Mucosa of rectum (tissue), 2 donors: ENCODE measurements around the gene NRCAM.
A peak's percentile ranks its signal among the peaks of the same experiment; 100 is the strongest.

Experiments
- H3K27ac ChIP-seq, 2 donors: one replicate each; pipeline ENCODE4 v1.7.0; 2013; ENCODE audit warnings: inconsistent platforms in 2 of 2, low read depth in 2 of 2, low read length in 2 of 2
- H3K27me3 ChIP-seq, 2 donors: one replicate each; pipeline ENCODE4 v1.7.0; 2013; ENCODE audit warnings: low read length in 2 of 2; ENCODE audit not compliant: control insufficient read depth in 2 of 2, insufficient read depth in 2 of 2
- H3K36me3 ChIP-seq, 2 donors: one replicate each; pipeline ENCODE4 v1.7.0; 2013; ENCODE audit warnings: low read length in 2 of 2; ENCODE audit not compliant: control insufficient read depth in 2 of 2, insufficient read depth in 2 of 2
- H3K4me1 ChIP-seq, 2 donors: one replicate each; pipeline ENCODE4 v1.7.0; 2013; ENCODE audit warnings: low read length in 2 of 2, mild to moderate bottlenecking in 1 of 2; ENCODE audit not compliant: control insufficient read depth in 2 of 2, insufficient read depth in 2 of 2
- H3K4me3 ChIP-seq, 2 donors: one replicate each; pipeline ENCODE4 v1.7.0; 2013; ENCODE audit warnings: low read length in 2 of 2
- H3K9ac ChIP-seq, 2 donors: one replicate each; pipeline ENCODE4 v1.7.0; 2013; ENCODE audit warnings: low read length in 2 of 2, low read depth in 1 of 2, mild to moderate bottlenecking in 1 of 2
- H3K9me3 ChIP-seq, 2 donors: one replicate each; pipeline ENCODE4 v1.7.0; 2013; ENCODE audit warnings: low read length in 2 of 2; ENCODE audit not compliant: control insufficient read depth in 2 of 2
- donor health status: healthy.
- donor health status: Normal muscosa, but diverticular disease.

The NRCAM gene

DNA sequence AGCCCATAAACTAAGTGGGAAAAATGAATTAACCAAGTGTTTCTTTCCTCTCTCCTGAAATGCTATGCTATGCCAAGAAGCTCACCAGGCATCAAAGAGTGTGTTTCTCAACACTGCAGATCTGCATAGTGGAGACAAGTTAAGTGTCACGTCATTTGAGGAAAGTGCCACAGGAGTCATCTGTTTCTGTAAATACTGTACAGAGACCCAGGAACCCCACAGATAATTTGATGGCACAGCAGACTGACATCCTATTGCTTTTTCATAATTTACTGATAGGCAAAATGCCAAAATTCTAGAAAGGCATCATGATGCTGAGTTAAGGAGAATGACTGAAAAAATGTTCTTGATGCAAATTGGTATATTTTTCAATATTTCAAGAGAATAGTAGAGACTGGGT, 124.3 kb downstream of the NRCAM start:
- Histone ChIP-seq H3K4me3 (no peak overlapping the region), H3K27ac (no peak overlapping the region), H3K4me1 (peaks cover 0 to 5% of the 10 kb centered on the region in 2 donors), H3K9ac (no peak overlapping the region), H3K36me3 (no peaks in the 10 kb centered on the region), H3K27me3 (no peaks in the 10 kb centered on the region), H3K9me3 (no peaks in the 10 kb centered on the region)

DNA sequence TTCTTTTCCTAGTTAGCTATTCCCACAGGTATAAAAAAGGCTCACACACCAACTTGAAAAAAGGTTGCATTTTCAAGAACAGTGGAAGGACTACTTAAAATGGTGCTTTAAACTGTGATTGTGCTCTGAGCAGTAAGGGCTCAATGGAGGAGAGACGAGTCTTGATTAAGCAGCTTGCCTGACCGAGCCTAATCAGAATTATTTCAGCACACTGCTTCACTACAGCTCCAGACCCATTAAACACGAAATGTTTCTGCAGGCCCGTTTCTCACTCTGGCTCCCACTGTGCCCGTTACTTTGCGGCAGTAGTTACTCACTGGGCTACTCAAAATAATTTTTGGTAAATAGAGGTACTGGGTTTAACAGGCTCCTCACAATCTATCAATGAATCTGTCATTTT, 126.0 kb downstream of the NRCAM start:
- H3K9me3 ChIP-seq: no peaks in the 10 kb centered on the region
- no peak overlapping the region for H3K9ac ChIP-seq
- H3K4me3 ChIP-seq: no peak overlapping the region

GRCh38 chr7:108329514-108329913, 126.7 kb downstream of the NRCAM start:
- Histone ChIP-seq H3K36me3 (no peaks in the 10 kb centered on the region), H3K27ac (no peak overlapping the region), H3K4me1 (peaks cover 0 to 5% of the 10 kb centered on the region in 2 donors), H3K9ac (no peak overlapping the region), H3K9me3 (no peaks in the 10 kb centered on the region), H3K27me3 (no peaks in the 10 kb centered on the region), H3K4me3 (no peak overlapping the region)

More for the DNA sequence above, 126.0 kb downstream of the NRCAM start:
- peaks cover 0 to 5% of the 10 kb centered on the region in 2 donors for H3K4me1 ChIP-seq
- no peaks in the 10 kb centered on the region for H3K27me3 ChIP-seq
- no peaks in the 10 kb centered on the region for H3K36me3 ChIP-seq
- no peak overlapping the region for H3K27ac ChIP-seq

GRCh38 chr7:108328174-108328651, 128.0 kb downstream of the NRCAM start:
- H3K4me3 ChIP-seq: no peak overlapping the region
- H3K27me3 ChIP-seq: no peaks in the 10 kb centered on the region
- peak overlapping the region; percentile 4 to 21 for H3K27ac ChIP-seq
- H3K9me3 ChIP-seq: no peaks in the 10 kb centered on the region
- H3K9ac ChIP-seq: no peak overlapping the region
- H3K4me1 ChIP-seq: peaks cover 0 to 5% of the 10 kb centered on the region in 2 donors
- no peaks in the 10 kb centered on the region for H3K36me3 ChIP-seq

- H3K27ac ChIP-seq: peak overlapping the region in 1 of 2 donors; percentile 4
- H3K9me3 ChIP-seq: no peaks in the 10 kb centered on the region
- no peaks in the 10 kb centered on the region for H3K27me3 ChIP-seq
- H3K9ac ChIP-seq: no peak overlapping the region
- no peak overlapping the region for H3K4me3 ChIP-seq
- H3K36me3 ChIP-seq: no peaks in the 10 kb centered on the region
- peaks cover 0 to 5% of the 10 kb centered on the region in 2 donors for H3K4me1 ChIP-seq
Measured at GRCh38 chr7:108327353-108327752, 128.9 kb downstream of the NRCAM start.

GRCh38 chr7:108326938-108327337, 129.3 kb downstream of the NRCAM start:
- H3K9ac ChIP-seq: no peak overlapping the region
- H3K36me3 ChIP-seq: no peaks in the 10 kb centered on the region
- H3K4me3 ChIP-seq: no peak overlapping the region
- H3K27me3 ChIP-seq: no peaks in the 10 kb centered on the region
- H3K9me3 ChIP-seq: no peaks in the 10 kb centered on the region
- H3K4me1 ChIP-seq: peaks cover 0 to 5% of the 10 kb centered on the region in 2 donors
- H3K27ac ChIP-seq: no peak overlapping the region

- no peaks in the 10 kb centered on the region for H3K27me3 ChIP-seq
- no peak overlapping the region for H3K4me3 ChIP-seq
- H3K9ac ChIP-seq: no peak overlapping the region
- H3K27ac ChIP-seq: no peak overlapping the region
- H3K4me1 ChIP-seq: peaks cover 0 to 5% of the 10 kb centered on the region in 2 donors
- no peaks in the 10 kb centered on the region for H3K9me3 ChIP-seq
- no peaks in the 10 kb centered on the region for H3K36me3 ChIP-seq
Measured at GRCh38 chr7:108324053-108325038, 131.9 kb downstream of the NRCAM start.

- no peak overlapping the region for H3K4me3 ChIP-seq
- H3K27ac ChIP-seq: no peak overlapping the region
- peaks cover 0 to under 1% of the 10 kb centered on the region in 2 donors for H3K4me1 ChIP-seq
- no peaks in the 10 kb centered on the region for H3K36me3 ChIP-seq
- H3K27me3 ChIP-seq: no peaks in the 10 kb centered on the region
- H3K9me3 ChIP-seq: no peaks in the 10 kb centered on the region
- H3K9ac ChIP-seq: no peak overlapping the region
Measured at GRCh38 chr7:108322925-108323832, 133.1 kb downstream of the NRCAM start.

GRCh38 chr7:108322046-108322445, 134.2 kb downstream of the NRCAM start:
- no peak overlapping the region for H3K9ac ChIP-seq
- H3K9me3 ChIP-seq: no peaks in the 10 kb centered on the region
- no peak overlapping the region for H3K4me3 ChIP-seq
- no peaks in the 10 kb centered on the region for H3K36me3 ChIP-seq
- no peaks in the 10 kb centered on the region for H3K4me1 ChIP-seq
- H3K27ac ChIP-seq: no peak overlapping the region
- no peaks in the 10 kb centered on the region for H3K27me3 ChIP-seq

DNA sequence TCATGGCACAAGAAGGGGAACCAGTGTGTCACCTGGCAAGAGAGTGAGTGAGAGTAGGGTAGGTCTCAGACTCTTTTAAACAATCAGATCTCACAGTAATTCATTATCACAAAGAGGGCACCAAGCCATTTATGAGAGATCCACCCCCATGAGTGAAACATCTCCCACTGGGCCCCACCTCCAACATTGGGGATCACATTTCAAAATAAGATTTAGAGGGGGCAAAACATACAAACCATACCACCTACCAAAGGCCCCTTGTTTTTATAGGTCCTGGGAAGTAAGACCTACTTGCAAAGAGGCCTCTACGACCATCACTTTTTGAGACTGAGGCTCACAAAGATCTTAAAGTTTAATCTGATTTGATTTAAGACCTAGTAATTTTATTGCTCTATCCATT, 134.9 kb downstream of the NRCAM start:
- no peaks in the 10 kb centered on the region for H3K9me3 ChIP-seq
- H3K36me3 ChIP-seq: no peaks in the 10 kb centered on the region
- H3K27me3 ChIP-seq: no peaks in the 10 kb centered on the region
- no peaks in the 10 kb centered on the region for H3K4me1 ChIP-seq
- H3K9ac ChIP-seq: no peak overlapping the region
- no peak overlapping the region for H3K27ac ChIP-seq
- H3K4me3 ChIP-seq: no peak overlapping the region
